HPDE6-E6E7 (cell line): ENCODE results near the gene ATAD3C.
"Not testable (repeated sequence)": the region's sequence is repeated elsewhere in the genome, so short reads cannot be mapped to it uniquely, and the experiment has no call there.

Experiments
- DNase-seq: peaks from one replicate; pipeline ENCODE4 v3.0.0; 2011; ENCODE audit warnings: missing footprints; ENCODE audit errors: extremely low spot score

The ATAD3C gene

GRCh38 chr1:1472053-1472876 is 22.8 kb downstream of the ATAD3C start:
- not testable (repeated sequence) for DNase-seq

DNA sequence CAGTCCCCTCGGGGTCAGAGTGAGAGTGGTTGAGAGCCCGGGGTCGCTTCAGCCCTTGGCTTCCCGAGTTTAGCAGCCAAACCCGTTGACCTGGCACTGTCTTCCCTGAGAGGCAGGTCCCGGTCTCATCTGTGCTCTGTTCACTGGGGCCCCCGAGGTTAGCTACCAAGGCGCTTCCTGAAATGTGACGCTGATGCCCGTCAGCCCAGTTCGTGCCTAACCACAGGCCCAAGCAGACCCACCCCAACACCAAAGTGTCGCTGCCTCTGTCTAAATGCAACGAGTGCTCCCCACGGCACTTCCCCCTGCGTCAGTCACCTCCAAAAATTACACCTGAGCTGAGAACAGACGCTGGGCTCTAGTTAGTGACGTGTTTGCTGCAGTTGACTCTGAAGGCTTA is 26.5 kb downstream of the ATAD3C start:
- DNase-seq, result not testable (repeated sequence)

DNA sequence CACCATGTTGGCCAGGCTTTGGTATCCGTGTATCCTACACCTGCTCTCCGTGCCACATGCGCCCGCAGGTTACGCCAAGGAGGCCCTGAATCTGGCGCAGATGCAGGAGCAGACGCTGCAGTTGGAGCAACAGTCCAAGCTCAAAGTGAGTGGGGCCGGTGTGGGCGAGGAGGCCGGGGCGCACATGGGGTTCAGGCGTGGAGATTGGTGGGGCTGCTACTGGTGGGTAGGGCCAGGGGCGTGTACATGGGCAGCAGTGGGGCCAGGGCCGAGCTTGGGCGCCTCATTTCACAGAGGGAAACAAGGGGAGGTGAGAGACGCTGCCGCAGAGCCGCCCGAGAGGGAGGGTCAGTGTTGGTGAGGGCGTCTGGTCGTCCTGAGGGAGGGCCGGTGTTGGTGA is 27.7 kb downstream of the ATAD3C start:
- no peak for DNase-seq

DNA sequence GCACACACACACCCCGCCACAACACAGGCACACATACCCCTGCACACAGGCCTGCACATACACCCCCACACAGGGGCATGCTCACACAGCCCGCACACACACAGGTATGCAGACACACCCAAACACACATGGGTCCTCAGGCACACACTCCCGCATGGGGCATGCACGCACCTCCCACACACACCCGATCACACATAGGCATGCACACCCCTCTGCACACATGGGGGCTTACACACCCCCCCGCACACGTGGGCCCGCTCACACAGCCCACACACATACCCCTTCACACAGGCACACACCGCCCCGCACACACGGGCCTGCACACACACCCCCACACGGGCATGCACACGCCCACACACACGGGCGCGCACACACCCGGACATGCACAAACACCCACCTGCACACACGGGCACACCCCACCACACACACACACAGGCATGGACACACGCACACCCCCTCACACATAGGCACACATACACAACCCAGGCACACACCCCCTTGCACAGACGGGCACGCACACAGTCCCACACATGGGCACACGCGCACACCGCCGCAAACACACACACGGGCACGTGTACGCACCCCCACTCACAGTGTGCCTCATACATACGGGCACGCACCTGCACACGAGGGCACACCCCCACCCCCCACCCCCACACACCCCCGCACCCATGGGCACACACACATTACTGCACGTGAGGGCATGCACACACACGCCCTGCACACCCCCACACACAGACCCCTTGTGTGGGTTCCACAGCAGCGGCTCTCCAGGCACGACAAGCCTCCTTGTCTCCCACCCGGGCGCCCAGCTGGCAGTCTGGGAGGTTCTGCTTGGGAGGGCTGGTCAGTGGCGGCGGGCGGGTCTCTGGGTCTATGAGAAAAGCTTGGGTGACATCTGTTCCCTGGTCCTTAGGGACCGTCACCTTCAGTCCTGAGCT is 30.3 kb downstream of the ATAD3C start:
- no peak for DNase-seq

- DNase-seq, result not testable (repeated sequence)
Measured at GRCh38 chr1:1480488-1480867, 31.0 kb downstream of the ATAD3C start.

GRCh38 chr1:1481811-1482210 is 32.3 kb downstream of the ATAD3C start:
- DNase-seq, result not testable (repeated sequence)

- DNase-seq, result no peak
Measured at GRCh38 chr1:1482856-1483255, 33.4 kb downstream of the ATAD3C start.

- no peak for DNase-seq
Measured at GRCh38 chr1:1483714-1484113, 34.2 kb downstream of the ATAD3C start.

DNA sequence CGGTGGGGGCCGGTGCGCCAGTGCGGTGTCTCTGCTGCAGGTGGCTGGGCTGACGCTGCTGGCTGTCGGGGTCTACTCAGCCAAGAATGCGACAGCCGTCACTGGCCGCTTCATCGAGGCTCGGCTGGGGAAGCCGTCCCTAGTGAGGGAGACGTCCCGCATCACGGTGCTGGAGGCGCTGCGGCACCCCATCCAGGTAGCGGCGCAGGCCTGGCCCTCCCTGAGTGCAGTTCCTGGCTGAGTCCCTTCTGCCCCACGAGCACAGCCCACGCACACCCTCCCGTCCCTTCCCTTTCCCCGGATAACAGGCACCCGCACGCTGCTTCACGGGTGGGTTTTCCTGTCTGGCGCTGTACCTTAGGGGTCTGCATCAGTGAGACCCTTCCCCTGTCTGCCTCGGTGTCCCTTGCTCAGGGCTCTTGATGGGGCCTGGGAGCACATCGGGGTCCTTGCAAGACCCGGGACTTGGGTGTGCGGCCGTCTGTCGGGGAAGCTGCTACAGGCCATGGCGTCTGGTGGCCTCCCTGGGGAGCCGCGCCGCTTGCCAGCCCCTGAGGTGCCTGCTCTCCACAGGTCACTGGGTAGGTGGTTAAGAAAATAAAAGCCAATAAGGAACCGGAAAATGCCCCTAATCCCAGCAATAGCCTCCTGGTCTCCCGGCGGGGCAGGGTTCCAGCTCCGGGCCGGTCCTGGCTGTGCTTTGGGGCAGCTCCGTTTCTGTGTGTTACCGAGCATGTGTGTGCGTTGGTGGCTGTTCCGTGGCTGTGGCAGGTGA is 35.7 kb downstream of the ATAD3C start:
- DNase-seq, result not testable (repeated sequence)

DNA sequence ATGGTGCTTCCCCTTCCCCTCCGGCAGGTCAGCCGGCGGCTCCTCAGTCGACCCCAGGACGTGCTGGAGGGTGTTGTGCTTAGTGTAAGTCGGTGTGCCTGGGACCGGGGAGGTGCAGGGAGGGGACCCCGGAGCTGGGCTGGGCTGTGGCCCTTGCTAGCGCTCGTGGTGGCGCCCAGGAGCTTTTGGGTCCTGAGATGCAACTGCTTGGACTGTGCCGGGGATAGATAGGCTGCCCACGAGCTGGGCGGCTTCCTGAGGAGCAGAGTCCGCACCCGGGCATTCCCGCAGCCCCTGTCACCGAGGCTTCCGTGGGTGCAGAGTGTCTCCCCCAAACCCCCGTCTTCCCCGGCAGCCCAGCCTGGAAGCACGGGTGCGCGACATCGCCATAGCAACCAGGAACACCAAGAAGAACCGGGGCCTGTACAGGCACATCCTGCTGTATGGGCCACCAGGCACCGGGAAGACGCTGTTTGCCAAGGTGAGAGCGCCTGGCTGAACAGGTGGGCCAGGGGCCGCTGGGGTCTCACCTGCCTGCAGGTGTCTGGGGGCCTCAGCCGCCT is 36.3 kb downstream of the ATAD3C start:
- DNase-seq, result not testable (repeated sequence)

DNA sequence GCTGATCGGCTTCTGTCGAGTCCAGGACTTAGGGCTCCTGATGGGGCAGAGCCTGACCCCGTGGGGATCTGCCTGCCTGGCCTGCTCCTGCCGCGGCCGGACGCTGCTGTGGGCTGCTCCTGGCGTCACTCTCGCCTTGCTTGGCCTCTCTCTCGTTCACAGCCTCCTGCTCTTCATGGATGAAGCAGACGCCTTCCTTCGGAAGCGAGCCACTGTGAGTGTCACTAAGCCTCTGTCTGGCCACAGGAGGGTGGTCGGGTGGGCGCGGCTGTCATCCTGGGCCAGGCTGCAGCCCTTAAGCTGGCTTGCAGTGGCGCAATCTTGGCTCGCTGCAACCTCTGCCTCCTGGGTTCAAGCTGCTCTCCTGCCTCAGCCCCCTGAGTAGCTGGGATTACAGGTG is 38.2 kb downstream of the ATAD3C start:
- DNase-seq, result no peak

DNA sequence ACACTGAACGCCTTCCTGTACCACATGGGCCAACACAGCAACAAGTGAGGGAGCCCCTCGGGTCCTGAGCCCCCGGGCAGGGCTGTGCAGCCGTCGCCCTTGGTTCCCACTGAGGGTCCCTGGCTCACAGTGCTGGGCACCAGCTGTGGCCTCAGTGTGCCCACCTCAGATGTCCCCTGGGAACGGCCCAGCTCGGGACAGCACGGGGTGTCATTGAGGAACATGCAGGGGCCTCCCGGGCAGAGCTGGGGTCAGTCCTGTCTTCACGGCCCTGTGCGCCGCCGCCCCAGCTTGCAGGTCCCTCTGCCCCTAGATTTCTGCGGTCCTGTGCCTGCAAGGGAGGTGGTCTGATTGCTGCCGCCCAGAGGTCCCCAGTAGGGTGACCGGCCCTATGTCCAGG is 39.7 kb downstream of the ATAD3C start:
- DNase-seq, result no peak

- no peak for DNase-seq
Measured at GRCh38 chr1:1489861-1490260, 40.4 kb downstream of the ATAD3C start.

DNA sequence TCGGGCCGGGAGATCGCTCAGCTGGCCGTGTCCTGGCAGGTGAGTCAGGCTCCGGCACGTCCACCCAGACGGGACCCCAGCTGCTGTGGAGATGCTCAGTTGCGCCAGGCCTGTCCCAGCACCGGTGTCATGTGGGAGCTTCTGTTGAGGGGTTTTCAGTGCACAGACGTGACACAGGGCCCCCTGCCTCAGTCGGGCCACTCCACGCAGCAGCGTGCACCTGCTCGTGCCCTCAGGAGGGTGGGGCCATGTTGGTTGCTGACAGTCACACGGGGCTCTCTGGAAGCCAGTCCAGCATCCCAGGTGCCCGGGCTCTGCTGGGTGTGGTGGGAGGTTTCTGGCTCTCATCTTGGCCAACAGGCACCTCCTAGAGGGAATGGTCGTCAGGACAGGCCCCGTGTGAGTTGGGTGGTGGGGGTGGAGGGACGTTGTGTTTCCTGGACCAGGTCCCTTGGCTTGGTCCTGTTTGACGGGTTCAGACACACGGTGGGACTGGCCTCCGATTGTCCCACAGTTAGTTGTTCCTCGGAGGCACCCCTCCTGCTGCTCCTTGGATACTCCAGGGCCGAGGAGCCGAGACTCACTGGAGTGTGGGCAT is 41.2 kb downstream of the ATAD3C start:
- no peak for DNase-seq

DNA sequence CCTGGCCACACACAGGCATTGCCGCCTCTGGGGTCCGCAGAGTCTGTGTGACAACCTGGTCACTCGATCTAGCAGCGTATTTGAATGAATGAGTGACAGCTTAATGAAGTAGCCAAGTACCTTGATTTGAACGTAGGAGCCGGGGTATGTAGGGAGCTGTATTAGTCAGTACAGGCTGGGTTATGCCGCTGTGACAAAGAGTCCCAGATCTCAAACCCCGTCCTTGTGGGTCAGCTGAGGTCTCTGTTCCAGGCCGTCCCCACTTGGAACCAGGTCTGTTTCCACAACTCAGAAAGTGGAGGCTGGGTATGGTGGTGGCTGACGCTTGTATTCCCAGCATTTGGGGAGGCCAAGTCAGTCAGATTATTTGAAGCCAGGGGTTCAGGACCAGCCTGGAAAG is 42.1 kb downstream of the ATAD3C start:
- DNase-seq, result no peak

DNA sequence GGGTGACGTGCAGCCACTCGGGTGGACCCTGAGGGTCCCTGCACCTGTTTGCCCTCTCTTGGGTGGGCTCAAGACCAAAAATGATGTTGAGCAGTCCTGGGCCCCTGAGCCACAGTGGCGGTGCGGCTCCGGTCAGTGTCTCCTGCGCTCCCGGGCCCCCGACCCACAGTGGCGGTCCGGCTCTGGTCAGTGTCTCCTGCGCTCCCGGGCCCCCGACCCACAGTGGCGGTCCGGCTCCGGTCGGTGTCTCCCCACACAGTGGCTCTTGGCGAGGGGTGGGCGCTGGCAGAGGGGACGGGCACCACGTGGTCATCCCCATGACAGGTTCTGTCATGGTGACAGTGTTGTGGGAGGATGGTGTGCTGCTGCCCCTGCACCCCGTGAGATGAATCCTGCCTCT is 44.8 kb downstream of the ATAD3C start:
- not testable (repeated sequence) for DNase-seq

GRCh38 chr1:1495461-1495975 is 46.0 kb downstream of the ATAD3C start:
- not testable (repeated sequence) for DNase-seq

DNA sequence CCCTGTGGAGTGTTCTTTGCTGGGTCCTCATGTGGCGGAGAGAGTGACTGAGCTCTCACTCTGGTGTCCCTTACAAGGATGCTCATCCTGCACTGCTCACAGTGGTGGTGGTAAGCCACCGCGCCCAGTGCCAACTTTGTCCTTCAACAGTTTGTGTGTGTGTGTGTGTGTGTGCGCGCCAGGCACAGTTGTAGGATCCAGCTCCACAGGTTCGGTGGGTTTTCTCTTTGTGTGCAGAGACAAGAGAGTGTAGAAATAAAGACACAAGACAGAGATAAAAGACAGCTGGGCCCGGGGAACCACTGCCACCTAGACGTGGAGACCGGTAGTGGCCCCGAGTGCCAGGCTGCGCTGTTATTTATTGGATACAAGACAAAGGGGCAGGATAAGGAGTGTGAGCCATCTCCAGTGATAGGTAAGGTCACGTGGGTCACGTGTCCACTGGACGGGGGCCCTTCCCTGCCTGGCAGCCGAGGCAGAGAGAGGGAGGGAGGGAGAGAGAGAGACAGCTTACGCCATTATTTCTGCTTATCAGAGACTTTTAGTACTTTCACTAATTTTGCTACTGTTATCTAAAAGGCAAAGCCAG is 55.4 kb downstream of the ATAD3C start:
- not testable (repeated sequence) for DNase-seq

DNA sequence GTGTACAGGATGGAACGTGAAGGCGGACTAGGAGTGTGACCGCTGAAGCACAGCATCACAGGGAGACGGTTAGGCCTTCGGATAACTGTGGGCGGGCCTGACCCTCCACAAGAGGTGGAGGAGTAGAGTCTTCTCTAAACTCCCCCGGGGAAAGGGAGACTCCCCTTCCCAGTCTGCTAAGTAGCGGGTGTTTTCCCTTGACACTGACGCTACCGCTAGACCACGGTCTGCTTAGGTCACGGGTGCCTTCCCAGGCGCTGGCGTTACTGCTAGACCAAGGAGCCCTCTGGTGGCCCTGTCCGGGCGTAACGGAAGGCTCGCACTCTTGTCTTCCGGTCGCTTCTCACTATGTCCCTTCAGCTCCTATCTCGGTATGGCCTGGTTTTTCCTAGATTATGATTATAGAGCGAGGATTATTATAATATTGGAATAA is 55.9 kb downstream of the ATAD3C start:
- DNase-seq, result not testable (repeated sequence)

DNA sequence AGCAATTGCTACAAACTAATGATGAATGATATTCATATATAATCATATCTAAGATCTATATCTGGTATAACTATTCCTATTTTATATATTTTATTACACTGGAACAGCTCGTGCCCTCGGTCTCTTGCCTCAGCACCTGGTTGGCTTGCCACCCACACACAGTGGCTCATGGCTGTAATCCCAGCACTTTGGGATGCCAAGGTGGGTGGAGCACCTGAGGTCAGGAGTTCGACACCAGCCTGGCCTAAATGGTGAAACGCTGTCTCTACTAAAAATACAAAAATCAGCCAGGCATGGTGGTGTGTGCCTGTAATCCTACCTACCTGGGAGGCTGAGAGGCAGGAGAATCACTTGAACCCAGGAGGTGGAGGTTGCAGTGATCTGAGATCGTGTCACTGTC is 56.3 kb downstream of the ATAD3C start:
- not testable (repeated sequence) for DNase-seq
